ENCODE measurements around the gene OPN3. TPM values are rescaled to one million over a fixed set of nuclear protein-coding genes. Genes with fewer than 3 reads are reported as not detected.

Gene OPN3
- total RNA-seq, 1 donor from 2014 or later, result 14.7 TPM

DNA sequence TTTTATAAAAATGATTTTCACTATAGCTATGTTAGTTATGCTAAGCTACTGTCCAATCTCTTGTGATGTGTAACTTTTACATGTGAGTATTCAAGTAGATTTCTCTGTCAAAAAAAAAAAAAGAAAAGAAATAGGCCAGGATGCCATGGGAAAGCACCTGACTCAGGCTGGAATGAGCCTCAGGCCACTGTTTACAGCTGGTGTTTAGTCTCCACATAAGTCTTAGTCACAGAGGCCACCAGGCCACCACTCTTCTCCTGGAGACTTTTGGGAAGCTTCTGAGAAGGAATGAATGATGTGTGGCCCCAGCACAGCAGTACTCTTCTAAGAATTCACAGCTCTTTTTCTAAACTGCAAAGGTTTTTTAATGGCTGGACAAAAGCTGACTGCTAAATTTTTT, 48.9 kb downstream of the OPN3 start:
- DNase-seq (ENCODE audit: low read depth) (peak; percentile 92), FAIRE-seq (no peak)
- TF ChIP-seq CTCF (IDR thresholded peaks at IDR 0.05; ENCODE audit: insufficient read depth, low read length, severe bottlenecking), result no peak
- H3K27me3 ChIP-seq (ENCODE audit: control insufficient read depth, insufficient read depth, low read length), result no peaks in the 10 kb centered on the region
- no peaks in the 10 kb centered on the region for H3K36me3 ChIP-seq (ENCODE audit: control insufficient read depth, insufficient read depth, low read length)
- no peak overlapping the region for H3K4me3 ChIP-seq (ENCODE audit: low read depth, low read length)

- no peaks in the 10 kb centered on the region for H3K36me3 ChIP-seq (ENCODE audit: control insufficient read depth, insufficient read depth, low read length)
- FAIRE-seq (no peak), DNase-seq (ENCODE audit: low read depth) (no peak)
- no peak overlapping the region for H3K4me3 ChIP-seq (ENCODE audit: low read depth, low read length)
- TF ChIP-seq CTCF (IDR thresholded peaks at IDR 0.05; ENCODE audit: insufficient read depth, low read length, severe bottlenecking), result no peak
- no peaks in the 10 kb centered on the region for H3K27me3 ChIP-seq (ENCODE audit: control insufficient read depth, insufficient read depth, low read length)
Observed at GRCh38 chr1:241590719-241591118, 49.5 kb downstream of the OPN3 start.

- FAIRE-seq, result no peak
- H3K4me3 ChIP-seq (ENCODE audit: low read depth, low read length), result no peak overlapping the region
- H3K27me3 ChIP-seq (ENCODE audit: control insufficient read depth, insufficient read depth, low read length), result no peaks in the 10 kb centered on the region
- no peaks in the 10 kb centered on the region for H3K36me3 ChIP-seq (ENCODE audit: control insufficient read depth, insufficient read depth, low read length)
- DNase-seq (ENCODE audit: low read depth), result no peak
- TF ChIP-seq CTCF (IDR thresholded peaks at IDR 0.05; ENCODE audit: insufficient read depth, low read length, severe bottlenecking), result no peak
Observed at GRCh38 chr1:241589521-241589920, 50.6 kb downstream of the OPN3 start.

DNA sequence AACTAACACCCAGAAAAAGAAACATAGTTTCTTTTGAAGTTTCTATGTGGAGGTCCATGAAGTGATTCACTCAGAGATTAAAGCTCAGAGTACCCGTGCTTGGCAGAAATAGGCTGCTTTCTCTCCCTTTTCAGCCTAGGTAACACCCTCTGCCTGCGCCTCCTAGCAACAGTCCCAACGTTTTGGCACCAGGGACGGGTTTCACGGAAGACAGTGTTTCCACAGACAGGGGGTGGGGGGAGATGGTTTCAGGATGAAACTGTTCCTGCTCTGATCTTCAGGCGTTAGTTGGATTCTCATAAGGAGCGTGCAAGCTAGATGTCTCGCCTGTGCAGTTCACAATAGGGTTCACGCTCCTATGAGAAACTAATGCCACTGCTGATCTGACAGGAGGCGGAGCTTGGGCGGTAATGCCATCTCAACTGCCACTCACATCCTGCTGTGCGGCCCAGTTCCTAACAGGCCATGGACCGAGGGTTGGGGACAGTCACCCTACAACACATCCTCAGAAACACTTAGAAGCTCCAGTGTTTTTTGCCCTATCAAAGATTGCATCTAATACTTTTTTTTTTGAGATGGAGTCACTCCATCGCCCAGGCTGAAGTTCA, 53.2 kb downstream of the OPN3 start:
- no peak for TF ChIP-seq CTCF (IDR thresholded peaks at IDR 0.05; ENCODE audit: insufficient read depth, low read length, severe bottlenecking)
- no peaks in the 10 kb centered on the region for H3K36me3 ChIP-seq (ENCODE audit: control insufficient read depth, insufficient read depth, low read length)
- no peak overlapping the region for H3K4me3 ChIP-seq (ENCODE audit: low read depth, low read length)
- DNase-seq (ENCODE audit: low read depth) (no peak), FAIRE-seq (no peak)
- no peaks in the 10 kb centered on the region for H3K27me3 ChIP-seq (ENCODE audit: control insufficient read depth, insufficient read depth, low read length)

DNA sequence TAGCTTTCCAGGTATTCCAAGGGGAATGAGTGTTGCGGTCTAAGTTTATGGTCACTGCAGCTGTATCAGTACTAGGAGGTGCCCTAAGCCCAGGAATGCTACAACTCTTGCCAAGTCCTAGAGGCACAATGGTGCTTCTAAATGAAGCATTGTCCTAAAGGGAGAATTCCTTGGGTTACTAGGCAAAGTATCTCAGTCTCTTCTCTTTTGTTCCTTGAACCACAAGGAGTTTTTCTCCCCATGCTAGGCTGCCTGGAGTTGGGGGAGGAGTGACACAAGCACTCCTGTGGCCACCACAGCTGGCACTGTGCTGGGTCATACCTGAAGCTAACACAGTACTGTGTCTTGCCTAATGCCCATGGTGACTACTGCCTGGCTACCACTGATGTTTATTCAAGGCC, 57.2 kb downstream of the OPN3 start:
- TF ChIP-seq CTCF (IDR thresholded peaks at IDR 0.05; ENCODE audit: insufficient read depth, low read length, severe bottlenecking), result no peak
- H3K36me3 ChIP-seq (ENCODE audit: control insufficient read depth, insufficient read depth, low read length), result no peaks in the 10 kb centered on the region
- DNase-seq (ENCODE audit: low read depth), result peak; percentile 90
- no peaks in the 10 kb centered on the region for H3K27me3 ChIP-seq (ENCODE audit: control insufficient read depth, insufficient read depth, low read length)
- no peak for FAIRE-seq
- no peak overlapping the region for H3K4me3 ChIP-seq (ENCODE audit: low read depth, low read length)

- DNase-seq (ENCODE audit: low read depth) (no peak), FAIRE-seq (peak; percentile 66)
- no peak for TF ChIP-seq CTCF (IDR thresholded peaks at IDR 0.05; ENCODE audit: insufficient read depth, low read length, severe bottlenecking)
- H3K36me3 ChIP-seq (ENCODE audit: control insufficient read depth, insufficient read depth, low read length), result no peaks in the 10 kb centered on the region
- no peaks in the 10 kb centered on the region for H3K27me3 ChIP-seq (ENCODE audit: control insufficient read depth, insufficient read depth, low read length)
- no peak overlapping the region for H3K4me3 ChIP-seq (ENCODE audit: low read depth, low read length)
Observed at GRCh38 chr1:241579434-241579833, 60.7 kb downstream of the OPN3 start.

Measured in bronchial epithelial cell (primary cell).